CD14-positive monocyte (primary cell): ENCODE measurements around the gene RASGRF2. TPM values are rescaled to one million over a fixed set of nuclear protein-coding genes. Genes with fewer than 3 reads are reported as not detected.

ENCODE experiments used
- DNase-seq, 3 donors: peaks; one replicate each; pipeline ENCODE4 v3.0.0-alpha.2; 2011 to 2022
- H2AFZ ChIP-seq: 2 replicates; pipeline ENCODE4 v1.6.0; 2012; ENCODE audit warnings: mild to moderate bottlenecking, low read depth, low read length, inconsistent platforms; ENCODE audit not compliant: insufficient read depth, poor library complexity, severe bottlenecking
- H3K27ac ChIP-seq, 2 donors: 1 replicate in 1 of 2; 2 replicates in 1 of 2; pipeline ENCODE4 v1.5.1; 2012 to 2013; ENCODE audit warnings: low read length in 2 of 2, control low read depth in 1 of 2, inconsistent platforms in 1 of 2, low read depth in 1 of 2, mild to moderate bottlenecking in 1 of 2
- H3K27me3 ChIP-seq, 2 donors: one replicate each; pipeline versions ENCODE4 v1.6.0 to v1.6.1; 2011 to 2013; ENCODE audit warnings: low read length in 2 of 2; ENCODE audit not compliant: control insufficient read depth in 2 of 2, insufficient read depth in 2 of 2
- H3K36me3 ChIP-seq, 2 donors: replicated peaks in 1 of 2; 1 replicate in 1 of 2; 2 replicates in 1 of 2; pipeline versions ENCODE4 v1.5.1 to v1.6.1; 2012 to 2013; ENCODE audit warnings: low read length in 2 of 2, control low read depth in 1 of 2, inconsistent platforms in 1 of 2, mild to moderate bottlenecking in 1 of 2; ENCODE audit not compliant: insufficient read depth in 2 of 2, control insufficient read depth in 1 of 2
- H3K4me1 ChIP-seq, 2 donors: 1 replicate in 1 of 2; 2 replicates in 1 of 2; pipeline versions ENCODE4 v1.5.1 to v1.6.1; 2012 to 2013; ENCODE audit warnings: low read length in 2 of 2, control low read depth in 1 of 2, inconsistent platforms in 1 of 2, mild to moderate bottlenecking in 1 of 2, moderate library complexity in 1 of 2; ENCODE audit not compliant: insufficient read depth in 2 of 2, control insufficient read depth in 1 of 2
- H3K4me2 ChIP-seq: replicated peaks from 2 replicates; pipeline ENCODE3; 2012; ENCODE audit warnings: low read length, moderate library complexity, mild to moderate bottlenecking; ENCODE audit not compliant: poor library complexity, severe bottlenecking; ENCODE audit errors: extremely low read depth
- H3K4me3 ChIP-seq, 3 experiments: fragments of 200-600 bp in 1 of 3; sonication (generic) in 1 of 3; replicated peaks in 1 of 3; 1 replicate in 2 of 3; 2 replicates in 1 of 3; pipeline ENCODE4 v1.5.1; 2011 to 2013; ENCODE audit warnings: low read length in 3 of 3, mild to moderate bottlenecking in 3 of 3, control low read depth in 2 of 3, low read depth in 2 of 3, inconsistent platforms in 1 of 3, moderate library complexity in 1 of 3
- H3K79me2 ChIP-seq: 2 replicates; pipeline ENCODE4 v1.6.0; 2012; ENCODE audit warnings: mild to moderate bottlenecking, control low read depth, inconsistent platforms, low read length, moderate library complexity; ENCODE audit not compliant: insufficient read depth
- H3K9ac ChIP-seq: 2 replicates; pipeline ENCODE4 v1.6.0; 2017; ENCODE audit warnings: low read length, mild to moderate bottlenecking; ENCODE audit not compliant: insufficient read depth, poor library complexity, severe bottlenecking
- H3K9me3 ChIP-seq, 2 donors: replicated peaks in 1 of 2; 1 replicate in 1 of 2; 2 replicates in 1 of 2; pipeline versions ENCODE4 v1.5.1 to v1.6.1; 2012 to 2013; ENCODE audit warnings: low read length in 2 of 2, control low read depth in 1 of 2; ENCODE audit not compliant: control insufficient read depth in 1 of 2, insufficient read depth in 1 of 2
- H4K20me1 ChIP-seq: 2 replicates; pipeline ENCODE4 v1.6.0; 2012; ENCODE audit warnings: mild to moderate bottlenecking, low read length, control low read depth, moderate library complexity; ENCODE audit not compliant: insufficient read depth
- H3K27ac Mint-ChIP-seq, 7 donors: one replicate each; pipeline ENCODE4 v1.8.0; 2020; ENCODE audit warnings: mild to moderate bottlenecking in 7 of 7, mixed read lengths in 7 of 7, moderate library complexity in 6 of 7, inconsistent platforms in 2 of 7
- H3K27me3 Mint-ChIP-seq, 3 donors: one replicate each; pipeline ENCODE4 v1.8.0; 2021 to 2022; ENCODE audit warnings: low read depth in 3 of 3, mild to moderate bottlenecking in 3 of 3, mixed read lengths in 3 of 3, moderate library complexity in 3 of 3, inconsistent platforms in 1 of 3
- H3K36me3 Mint-ChIP-seq, 2 donors: one replicate each; pipeline ENCODE4 v1.8.0; 2020; ENCODE audit warnings: mixed read lengths in 2 of 2, inconsistent platforms in 1 of 2, mild to moderate bottlenecking in 1 of 2
- H3K4me1 Mint-ChIP-seq: one replicate; pipeline ENCODE4 v1.8.0; 2020; ENCODE audit warnings: mild to moderate bottlenecking, mixed read lengths
- H3K4me3 Mint-ChIP-seq, 2 donors: one replicate each; pipeline ENCODE4 v1.8.0; 2020; ENCODE audit warnings: mild to moderate bottlenecking in 2 of 2, mixed read lengths in 2 of 2, moderate library complexity in 1 of 2
- H3K9me3 Mint-ChIP-seq, 7 donors: one replicate each; pipeline ENCODE4 v1.8.0; 2020 to 2022; ENCODE audit warnings: mixed read lengths in 7 of 7, mild to moderate bottlenecking in 6 of 7, moderate library complexity in 6 of 7, inconsistent platforms in 2 of 7
- WGBS: methylation state at CpG from one replicate; pipeline ENCODE4 v1.1.5; 2013; ENCODE audit warnings: missing lambda C conversion rate; ENCODE audit not compliant: insufficient coverage; 5-methylcytosine and 5-hydroxymethylcytosine counted together
- intact Hi-C, 2 donors: fragments of 100-400 bp; cut with micrococcal nuclease; formaldehyde crosslinking; loops; one replicate each; pipeline versions ENCODE4 v1.15.0 to v1.15.1; 2023
- polyA plus RNA-seq, 3 donors: library from polyadenylated mRNA; depleted of rRNA in 1 of 3; unstranded in 2 of 3; stranded (reverse) in 1 of 3; fragments of 300-500 nt in 2 of 3; fragments of >200 nt in 1 of 3; fragmentation: Illumina TruSeq in 2 of 3; gene quantifications; 1 replicate in 2 of 3; 2 replicates in 1 of 3; pipeline ENCODE4 v1.2.3, GENCODE V29; 2012 to 2021
- TF ChIP-seq, protein P1 (sequence below): fragments of 200-600 bp; IDR thresholded peaks from one replicate; pipeline ENCODE4 v1.8.0; 2022; ENCODE audit warnings: antibody characterized with exemption, mild to moderate bottlenecking

Gene RASGRF2
- polyA plus RNA-seq, 3 donors: 0.01 to 0.02 TPM; not detected in 1

DNA sequence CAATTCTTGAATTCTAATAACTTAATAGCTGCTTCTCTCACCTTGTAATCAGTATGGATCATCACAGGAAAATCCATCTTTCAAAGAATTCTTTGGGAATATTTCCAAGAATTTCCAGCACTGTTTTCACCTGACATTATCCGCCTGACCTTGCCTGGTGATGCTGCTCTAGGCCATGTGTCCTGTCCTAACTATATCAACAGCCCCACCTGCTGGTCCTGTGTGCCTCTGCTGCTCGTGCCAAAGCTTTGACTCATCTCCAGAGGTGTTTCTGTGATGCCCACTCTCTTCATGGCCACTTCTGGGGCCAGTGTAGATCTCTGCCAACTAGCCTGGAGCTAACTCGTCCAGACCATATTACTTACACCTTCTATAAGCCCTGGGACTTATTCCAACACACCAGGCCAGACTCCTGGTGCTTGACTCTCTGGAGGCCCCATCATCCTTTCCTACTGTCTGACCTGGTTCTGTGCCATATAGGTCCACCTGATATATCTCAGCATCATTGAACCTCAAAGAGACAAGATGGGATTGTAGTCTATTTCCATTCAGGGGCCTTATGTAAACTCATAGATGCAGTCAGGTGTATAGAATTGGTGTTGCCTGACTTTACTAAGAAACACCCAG lies 205.4 kb downstream of the RASGRF2 start:
- H3K27ac ChIP-seq: no peak overlapping the region
- no peaks in the 10 kb centered on the region for H4K20me1 ChIP-seq
- no peak overlapping the region for H3K4me3 ChIP-seq
- no peaks in the 10 kb centered on the region for H3K9me3 Mint-ChIP-seq
- H3K4me1 Mint-ChIP-seq: no peaks in the 10 kb centered on the region
- TF ChIP-seq, protein P1, sequence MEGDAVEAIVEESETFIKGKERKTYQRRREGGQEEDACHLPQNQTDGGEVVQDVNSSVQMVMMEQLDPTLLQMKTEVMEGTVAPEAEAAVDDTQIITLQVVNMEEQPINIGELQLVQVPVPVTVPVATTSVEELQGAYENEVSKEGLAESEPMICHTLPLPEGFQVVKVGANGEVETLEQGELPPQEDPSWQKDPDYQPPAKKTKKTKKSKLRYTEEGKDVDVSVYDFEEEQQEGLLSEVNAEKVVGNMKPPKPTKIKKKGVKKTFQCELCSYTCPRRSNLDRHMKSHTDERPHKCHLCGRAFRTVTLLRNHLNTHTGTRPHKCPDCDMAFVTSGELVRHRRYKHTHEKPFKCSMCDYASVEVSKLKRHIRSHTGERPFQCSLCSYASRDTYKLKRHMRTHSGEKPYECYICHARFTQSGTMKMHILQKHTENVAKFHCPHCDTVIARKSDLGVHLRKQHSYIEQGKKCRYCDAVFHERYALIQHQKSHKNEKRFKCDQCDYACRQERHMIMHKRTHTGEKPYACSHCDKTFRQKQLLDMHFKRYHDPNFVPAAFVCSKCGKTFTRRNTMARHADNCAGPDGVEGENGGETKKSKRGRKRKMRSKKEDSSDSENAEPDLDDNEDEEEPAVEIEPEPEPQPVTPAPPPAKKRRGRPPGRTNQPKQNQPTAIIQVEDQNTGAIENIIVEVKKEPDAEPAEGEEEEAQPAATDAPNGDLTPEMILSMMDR: no peak
- intact Hi-C loops: no loop called here
- no peaks in the 10 kb centered on the region for H3K36me3 ChIP-seq
- no peaks in the 10 kb centered on the region for H3K36me3 Mint-ChIP-seq
- H3K27me3 Mint-ChIP-seq: peaks cover 1 to 11% (median 5%) of the 10 kb centered on the region in 3 donors
- DNase-seq: no peak
- no peaks in the 10 kb centered on the region for H3K9me3 ChIP-seq
- no peaks in the 10 kb centered on the region for H3K79me2 ChIP-seq
- H3K4me3 Mint-ChIP-seq: no peak overlapping the region
- H3K27ac Mint-ChIP-seq: peak overlapping the region in 1 of 7 donors; percentile 3
- no peak overlapping the region for H3K9ac ChIP-seq
- H3K4me1 ChIP-seq: no peaks in the 10 kb centered on the region
- no peak overlapping the region for H2AFZ ChIP-seq
- no peak overlapping the region for H3K4me2 ChIP-seq
- no peaks in the 10 kb centered on the region for H3K27me3 ChIP-seq
- WGBS: 30% methylated on average over 3 of the region's 3 CpGs

DNA sequence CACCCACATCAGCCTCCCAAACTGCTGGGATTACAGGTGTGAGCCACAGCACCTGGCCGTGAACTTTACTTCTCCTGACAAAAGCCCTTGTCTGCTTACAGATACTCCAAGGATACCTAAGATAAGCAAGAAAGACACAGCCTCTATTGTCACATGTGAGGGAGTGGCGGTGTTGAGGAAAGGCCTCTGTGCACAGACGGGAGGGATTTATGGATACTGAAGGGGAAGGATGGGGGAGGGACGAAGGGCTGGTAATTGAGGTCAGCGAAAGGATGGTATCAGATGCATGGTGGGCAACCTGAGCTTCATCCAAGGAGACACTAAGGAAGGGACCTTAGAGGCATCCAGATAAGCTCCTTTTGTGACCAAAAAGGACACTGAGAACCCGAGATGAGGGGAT lies 206.3 kb downstream of the RASGRF2 start:
- intact Hi-C loops: no loop called here
- H3K27ac ChIP-seq: no peak overlapping the region
- H3K4me1 ChIP-seq: no peaks in the 10 kb centered on the region
- H3K4me2 ChIP-seq: no peak overlapping the region
- no peak overlapping the region for H2AFZ ChIP-seq
- no peaks in the 10 kb centered on the region for H3K36me3 ChIP-seq
- no peaks in the 10 kb centered on the region for H3K27me3 ChIP-seq
- H3K79me2 ChIP-seq: no peaks in the 10 kb centered on the region
- no peaks in the 10 kb centered on the region for H3K9me3 Mint-ChIP-seq
- WGBS: 93% methylated on average over 5 of the region's 6 CpGs
- no peak overlapping the region for H3K4me3 Mint-ChIP-seq
- H4K20me1 ChIP-seq: no peaks in the 10 kb centered on the region
- no peaks in the 10 kb centered on the region for H3K4me1 Mint-ChIP-seq
- no peak overlapping the region for H3K4me3 ChIP-seq
- H3K27ac Mint-ChIP-seq: no peak overlapping the region
- no peak overlapping the region for H3K9ac ChIP-seq
- no peaks in the 10 kb centered on the region for H3K9me3 ChIP-seq
- TF ChIP-seq, protein P1: no peak
- no peaks in the 10 kb centered on the region for H3K36me3 Mint-ChIP-seq
- H3K27me3 Mint-ChIP-seq: peaks cover 1 to 11% (median 5%) of the 10 kb centered on the region in 3 donors
- DNase-seq: no peak
